HG03135 (cell line): ENCODE data around the gene SMURF1.

Experiments used
- ATAC-seq: cut with Tn5 transposase; IDR thresholded peaks from one replicate; pipeline ENCODE4 v1.9.1; 2021; ENCODE audit warnings: mild to moderate bottlenecking, moderate library complexity; ENCODE audit not compliant: unreplicated experiment

SMURF1 gene

DNA sequence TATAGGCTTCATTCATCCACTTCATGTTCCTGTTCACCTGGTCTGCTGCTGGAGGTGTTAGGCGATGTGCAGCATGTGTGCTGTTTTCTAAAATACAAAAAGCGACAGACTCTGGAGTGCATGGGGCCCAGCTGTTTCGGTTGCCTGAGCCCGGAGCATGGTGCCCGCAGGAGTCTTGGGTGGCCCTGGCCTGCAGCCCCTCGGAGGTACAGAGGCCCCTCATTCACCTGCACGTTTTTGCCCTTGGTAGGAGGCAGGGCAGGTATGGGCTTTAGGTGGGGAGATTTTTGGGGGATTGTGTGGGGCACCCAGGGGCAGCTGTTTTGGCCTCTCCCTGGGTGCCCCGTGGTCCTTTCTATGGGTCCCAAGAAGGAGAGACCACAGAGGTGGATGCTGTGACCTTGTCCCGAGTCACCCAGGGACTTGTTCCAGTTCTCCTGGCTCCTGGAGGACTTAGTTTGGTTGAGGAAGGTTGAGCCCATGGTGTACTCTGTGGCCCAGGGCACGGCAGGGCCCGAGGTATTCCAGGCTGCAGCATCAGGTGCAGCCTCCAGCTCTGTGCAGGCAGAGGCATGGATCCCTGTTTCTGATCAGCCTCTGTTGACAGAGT, 134.9 kb downstream of the SMURF1 start:
- ATAC-seq, result no peak

DNA sequence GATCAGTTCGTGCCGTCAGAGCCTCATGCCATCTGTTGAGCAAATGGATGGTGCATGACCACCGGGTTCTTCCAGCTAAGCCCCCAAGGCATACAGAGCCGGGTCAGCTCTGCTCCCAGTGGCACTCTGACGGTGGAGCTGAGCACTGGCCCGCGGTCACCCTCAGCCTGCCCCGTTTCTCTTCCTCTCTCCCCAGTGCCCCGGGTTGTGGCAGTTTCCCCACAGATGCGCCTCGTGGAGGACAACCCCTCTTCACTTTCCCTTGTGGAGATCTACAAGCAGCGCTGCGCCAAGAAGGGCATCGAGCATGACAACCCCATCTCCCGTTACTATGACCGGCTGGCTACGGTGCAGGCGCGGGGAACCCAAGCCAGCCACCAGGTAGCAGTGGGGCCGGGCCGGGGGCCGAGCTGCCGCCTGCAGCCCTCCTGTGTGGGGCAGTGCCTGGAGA, 135.7 kb downstream of the SMURF1 start:
- ATAC-seq, result no peak

DNA sequence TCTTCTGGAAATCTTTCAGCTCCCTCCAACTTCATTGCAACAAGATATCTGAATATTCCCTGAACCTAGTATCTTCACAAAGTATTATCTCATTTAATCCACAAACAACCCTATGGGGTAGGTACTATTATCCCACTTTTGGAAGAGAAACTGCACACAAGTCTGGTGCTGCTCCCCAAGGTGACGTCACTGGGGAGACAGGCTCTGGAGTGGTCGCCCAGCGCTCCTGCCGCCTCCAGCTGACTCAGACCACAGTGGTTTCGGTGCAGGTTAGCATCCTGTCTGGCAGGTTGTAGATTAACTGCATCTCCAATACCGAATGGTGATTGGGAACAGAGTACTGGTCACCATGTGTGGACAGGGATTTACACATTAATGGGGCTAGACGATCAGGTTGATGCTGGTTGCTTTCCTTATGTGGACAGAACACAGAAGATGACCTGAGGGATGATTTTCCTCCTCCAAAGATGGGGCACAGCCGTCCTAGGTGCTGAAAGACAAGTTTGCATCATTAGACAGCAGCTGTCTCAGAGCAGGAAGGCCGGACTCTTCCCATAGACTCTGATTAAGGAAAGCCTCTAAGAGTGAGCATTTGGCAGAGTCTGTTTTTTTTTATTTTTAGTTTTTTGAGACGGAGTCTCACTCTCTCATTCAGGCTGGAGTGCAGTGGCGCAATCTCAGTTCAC, 137.0 kb downstream of the SMURF1 start:
- no peak for ATAC-seq

DNA sequence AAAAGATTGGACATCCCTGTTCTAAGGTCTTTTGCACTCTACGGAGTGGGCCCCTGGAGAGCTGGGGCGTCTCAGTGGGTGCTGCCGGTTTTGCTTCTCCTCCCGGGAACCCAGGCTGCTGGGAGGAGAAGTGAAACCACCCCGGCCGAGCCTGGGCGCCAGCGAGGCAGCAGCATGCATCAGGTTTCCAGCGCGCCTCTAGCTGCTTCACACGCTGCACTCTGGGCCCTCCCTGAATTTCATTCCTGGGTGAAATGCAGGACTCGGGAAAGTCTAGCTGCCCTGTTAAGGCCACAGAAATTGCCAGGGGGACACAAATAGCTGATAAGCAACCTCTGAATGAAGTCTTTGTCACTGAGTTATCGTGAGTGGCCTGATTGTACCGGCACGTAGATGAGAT, 138.1 kb downstream of the SMURF1 start:
- ATAC-seq, result no peak

DNA sequence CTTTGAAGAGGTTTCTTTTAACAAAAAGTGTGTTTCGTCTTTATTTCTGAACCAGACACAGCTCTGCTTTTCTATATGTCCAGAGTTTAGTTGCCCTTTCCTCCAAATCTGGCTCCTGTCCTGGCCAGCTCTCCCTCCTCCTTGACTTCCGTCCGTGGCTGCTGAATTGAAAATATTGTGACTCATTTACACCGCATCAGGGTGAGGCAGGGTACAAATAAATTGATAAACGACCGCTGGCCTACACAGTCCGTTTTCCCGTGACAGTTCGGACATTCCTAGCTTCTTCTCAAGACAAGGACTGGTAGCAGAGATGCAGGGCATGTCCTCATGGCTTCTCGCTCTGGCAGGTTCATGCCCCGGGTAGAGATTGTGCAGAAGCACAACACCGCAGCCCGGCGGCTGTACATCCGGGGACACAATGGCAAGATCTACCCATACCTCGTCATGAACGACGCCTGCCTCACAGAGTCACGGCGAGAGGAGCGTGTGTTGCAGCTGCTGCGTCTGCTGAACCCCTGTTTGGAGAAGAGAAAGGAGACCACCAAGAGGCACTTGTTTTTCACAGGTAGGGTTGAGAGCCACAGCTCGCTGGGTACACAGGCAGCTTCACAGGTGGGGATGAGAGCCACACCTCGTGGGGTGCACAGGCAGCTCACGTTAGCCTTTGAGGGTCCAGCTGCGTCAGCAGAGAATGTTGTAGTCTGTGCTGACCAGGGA, 139.0 kb downstream of the SMURF1 start:
- ATAC-seq, result no peak

DNA sequence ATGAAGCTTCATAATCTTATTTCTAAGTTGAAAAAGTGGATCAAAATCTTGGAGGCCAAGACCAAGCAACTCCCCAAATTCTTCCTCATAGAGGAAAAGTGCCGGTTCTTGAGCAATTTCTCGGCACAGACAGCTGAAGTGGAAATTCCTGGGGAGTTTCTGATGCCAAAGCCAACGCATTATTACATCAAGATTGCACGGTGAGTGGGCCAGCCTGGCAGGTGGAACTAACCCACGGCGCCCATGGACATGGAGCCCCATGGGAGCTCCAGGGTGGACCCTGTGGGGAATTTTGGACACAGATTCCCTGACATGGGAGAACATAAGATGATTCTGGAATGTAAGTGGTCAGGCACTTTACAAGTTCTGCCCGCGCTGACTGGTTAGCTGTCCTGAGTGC, 139.7 kb downstream of the SMURF1 start:
- no peak for ATAC-seq

DNA sequence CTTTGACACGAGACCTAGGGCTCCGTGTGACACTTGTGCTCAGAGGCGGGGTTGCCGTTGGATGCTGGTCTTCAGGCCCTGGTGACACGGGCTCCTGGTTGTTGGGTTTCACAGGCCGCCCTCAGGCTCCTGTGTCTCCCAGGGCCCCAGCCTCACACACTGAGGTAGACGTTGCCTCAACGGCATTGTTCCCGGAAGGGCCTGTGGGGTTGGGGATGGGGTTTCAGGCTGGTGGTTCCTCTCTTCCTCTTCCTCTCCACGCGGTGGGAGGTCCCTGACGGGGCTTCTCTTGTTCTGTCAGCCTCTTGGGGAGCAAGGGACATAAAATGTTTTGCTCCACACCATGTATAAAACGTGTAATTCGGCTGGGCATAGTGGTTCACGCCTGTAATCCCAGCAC, 140.5 kb downstream of the SMURF1 start:
- no peak for ATAC-seq

DNA sequence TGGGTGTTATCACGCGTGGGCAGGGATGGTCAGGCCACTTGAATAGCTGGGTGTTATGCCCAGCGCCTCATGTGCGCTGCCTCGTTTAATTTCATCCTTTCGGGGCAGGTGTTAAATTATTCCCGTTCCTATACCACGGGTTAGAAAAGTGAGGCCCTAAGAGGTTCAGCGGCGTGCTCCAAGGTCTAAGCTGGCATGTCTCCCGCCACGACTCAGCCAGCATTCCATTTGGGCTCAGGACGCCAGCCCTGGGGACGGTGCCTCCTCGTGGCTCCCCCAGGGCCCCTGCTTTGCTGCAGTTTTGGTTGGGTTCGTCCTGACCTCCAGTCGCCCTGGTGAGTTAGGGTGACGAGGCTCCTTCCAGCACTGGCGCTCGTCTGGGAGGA, 141.1 kb downstream of the SMURF1 start:
- ATAC-seq, result no peak

DNA sequence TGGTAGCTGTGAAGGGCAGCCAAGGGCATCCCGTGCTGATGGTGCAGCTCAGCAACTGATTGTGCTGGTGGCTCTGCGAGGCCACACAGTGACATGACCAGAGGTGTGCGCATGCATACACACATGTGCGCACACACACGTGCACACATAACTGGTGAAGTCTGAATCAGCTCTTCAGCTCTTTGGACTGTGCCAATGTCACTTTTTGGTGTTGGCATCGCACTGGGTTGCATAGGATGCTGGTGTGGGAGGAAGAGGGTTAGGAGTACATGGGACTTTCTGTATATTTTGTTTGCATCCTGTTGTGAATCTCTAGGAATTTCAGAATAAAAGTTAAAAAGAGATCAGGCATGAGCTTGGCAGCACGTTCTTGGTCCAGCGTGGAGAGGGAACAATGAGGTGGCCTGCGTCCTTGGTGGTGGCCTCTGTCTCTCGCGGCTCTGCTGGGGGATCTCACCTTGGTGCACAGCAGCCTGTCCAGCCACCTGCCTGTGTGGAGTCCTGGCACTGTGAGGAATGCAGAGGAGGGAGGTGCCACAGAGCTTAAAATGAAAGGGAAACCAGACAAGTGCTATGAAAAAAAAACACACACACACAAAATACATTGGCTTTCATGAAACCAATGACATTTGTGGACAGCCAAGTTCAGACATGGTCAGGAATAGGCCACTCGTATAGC, 141.6 kb downstream of the SMURF1 start:
- no peak for ATAC-seq

DNA sequence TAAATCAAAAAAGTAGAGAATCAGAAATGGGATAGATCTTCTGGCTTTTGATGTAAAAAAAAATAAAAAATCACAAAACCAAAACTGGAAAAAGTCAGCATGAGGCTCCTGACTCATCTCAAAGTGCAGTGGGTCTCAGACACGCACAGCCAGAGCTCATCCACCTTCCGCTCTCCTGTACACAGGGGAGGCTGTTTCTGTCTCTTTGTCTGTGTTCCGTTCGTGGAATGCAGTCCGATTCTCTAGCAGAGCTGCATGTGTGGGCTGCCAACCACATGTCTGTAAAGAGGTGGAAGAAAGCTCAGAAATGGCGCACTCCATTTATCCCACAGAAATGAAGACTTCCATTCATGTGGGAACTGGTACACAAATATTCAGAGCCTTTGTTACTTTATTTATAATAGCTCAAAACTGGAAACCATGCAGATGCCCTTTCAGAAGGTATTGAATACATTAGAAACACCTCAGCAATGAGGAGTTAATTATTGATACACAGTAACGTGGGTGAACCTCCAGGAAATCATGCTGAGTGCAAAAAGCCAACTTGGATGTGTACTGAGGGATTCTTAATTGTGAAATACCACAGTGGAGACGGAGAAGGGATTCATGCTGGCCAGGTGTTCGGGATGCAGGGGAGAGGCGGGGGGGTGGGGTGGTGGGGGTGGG, 142.3 kb downstream of the SMURF1 start:
- no peak for ATAC-seq

DNA sequence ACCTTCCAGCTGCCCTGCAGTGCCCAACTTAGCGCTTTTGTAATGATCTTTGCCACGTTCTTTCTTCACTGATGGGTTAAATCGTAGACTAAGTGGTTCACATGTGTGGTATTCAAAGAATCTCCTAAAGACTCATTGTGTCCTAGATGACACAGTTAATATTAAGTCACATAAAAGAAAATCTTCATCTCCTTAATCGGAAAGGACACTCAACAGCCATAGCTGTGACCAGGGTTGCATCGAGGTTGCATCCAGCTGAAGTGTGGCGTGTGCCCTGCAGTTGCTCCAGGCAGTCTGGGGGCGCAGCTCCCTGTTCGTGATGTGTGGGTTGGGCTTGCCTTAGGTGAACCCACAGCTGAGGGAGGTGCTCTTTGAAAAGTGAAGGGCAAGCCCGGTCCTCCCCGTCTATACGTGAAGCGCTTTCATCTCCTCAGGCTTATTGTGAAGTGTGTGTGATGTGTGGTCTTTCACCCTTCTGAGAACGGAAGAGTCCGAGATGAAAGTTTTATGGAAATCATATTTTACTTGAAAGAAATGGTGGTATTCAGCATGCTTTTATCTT, 142.9 kb downstream of the SMURF1 start:
- no peak for ATAC-seq

DNA sequence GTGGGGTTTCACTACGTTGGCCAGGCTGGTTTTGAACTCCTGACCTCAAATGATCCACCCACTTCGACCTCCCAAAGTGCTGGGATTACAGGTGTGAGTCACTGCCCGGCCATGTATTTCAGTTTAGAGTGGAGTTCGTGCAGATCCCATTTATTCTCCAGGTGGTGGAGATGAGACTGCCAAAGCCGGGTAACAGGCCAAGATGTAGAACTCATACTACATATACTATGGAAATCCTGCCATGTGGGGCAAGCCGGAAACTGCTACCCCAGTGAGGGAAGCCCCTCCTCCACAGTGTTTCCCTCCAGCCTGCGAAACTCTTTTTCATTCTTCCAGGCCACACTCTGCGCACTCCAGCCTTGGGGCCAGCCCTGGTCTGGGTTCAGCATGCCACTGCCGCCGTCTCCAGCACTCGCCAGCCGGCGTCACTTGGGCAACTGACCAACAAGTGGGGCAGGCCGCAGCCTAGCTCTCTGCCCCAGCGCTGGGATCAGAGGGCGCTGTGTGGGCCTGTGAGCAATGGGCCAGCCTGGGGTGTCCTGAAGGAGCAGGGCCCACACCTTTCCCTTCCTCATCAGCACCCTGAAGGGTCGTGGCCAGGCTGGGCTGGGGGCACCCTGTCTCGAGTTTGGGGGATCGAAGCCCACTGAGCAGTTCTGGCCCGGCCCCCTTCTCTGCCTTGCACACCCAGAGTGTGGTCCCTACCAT, 143.6 kb downstream of the SMURF1 start:
- no peak for ATAC-seq

DNA sequence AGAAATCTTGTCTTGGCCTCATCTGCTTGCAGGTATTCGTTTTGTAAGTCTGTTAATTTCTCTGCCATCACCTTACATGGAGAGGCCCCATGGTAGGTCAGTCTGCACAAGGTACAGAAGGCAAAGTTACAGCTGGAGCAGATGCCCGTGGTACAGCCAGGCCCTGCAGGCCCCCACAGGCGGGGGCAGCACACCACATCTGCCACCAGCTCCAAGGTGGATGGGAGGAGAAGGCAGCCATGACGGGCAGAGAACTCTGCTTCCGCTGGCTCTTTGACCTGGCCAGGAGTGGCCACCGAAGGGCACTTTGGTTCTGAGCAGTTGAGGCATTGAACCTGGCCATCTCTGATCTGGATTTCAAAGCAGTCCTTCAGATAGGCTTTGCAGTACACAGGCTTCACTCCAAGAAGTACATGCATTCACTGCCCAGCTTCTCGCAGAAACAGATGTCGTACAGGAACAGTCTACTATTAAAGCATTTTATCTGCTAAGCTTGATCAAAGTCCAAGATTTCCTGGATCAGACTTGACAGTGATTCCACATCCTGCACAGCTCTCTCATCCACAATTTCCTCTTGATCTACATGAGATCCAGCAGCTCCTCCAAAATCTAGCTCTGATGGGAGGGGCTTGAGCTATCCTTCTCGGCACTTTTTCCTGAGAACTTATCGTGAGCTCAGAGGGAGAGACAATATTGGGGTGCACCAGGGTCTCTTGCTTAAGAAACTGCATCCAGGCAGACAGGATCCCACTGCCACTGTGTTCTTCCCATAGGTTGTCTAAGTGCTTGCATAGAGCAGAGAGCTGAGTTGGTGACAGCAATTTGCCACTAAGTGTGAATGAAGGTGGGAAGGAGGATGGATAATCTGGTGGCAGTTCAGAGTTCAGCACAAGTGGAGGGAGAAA, 144.8 kb downstream of the SMURF1 start:
- ATAC-seq, result no peak

DNA sequence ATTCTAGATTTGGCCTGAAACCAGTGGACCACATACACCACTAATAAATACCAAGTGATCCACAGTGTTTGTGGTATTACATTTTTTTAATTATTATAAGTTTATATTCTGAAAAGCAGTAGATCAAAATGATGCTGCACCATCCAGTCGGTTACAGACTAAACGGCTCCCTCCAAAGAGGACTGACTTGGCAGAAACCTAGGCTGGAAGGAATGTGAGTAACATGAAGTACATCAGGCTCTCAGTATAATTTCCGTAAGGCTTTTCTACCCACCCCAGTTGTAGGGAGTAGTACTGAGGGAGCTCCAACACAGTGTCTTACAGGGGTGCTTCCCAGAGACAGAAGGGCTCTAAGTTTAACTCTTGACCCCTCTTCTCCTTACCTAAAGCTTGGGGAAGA, 146.1 kb downstream of the SMURF1 start:
- no peak for ATAC-seq

DNA sequence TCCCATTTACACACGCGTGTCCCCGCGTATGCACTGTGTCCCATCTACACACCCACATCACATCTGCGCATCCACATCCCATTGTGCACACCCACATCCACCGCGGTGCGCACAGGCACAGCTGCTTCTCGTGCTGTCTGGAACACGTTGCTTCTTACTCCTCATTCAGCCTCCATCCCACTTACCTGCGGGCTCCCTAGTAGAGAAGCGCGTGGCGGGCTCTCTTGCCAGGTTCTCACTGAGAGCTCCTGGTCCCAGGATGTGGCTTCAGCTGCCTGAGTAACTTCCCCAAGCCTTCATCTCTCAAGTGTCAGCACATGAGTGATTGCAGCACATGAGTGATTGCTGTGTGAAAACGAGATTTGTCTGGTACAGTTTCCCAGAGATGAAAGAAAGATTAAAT, 147.8 kb downstream of the SMURF1 start:
- no peak for ATAC-seq

DNA sequence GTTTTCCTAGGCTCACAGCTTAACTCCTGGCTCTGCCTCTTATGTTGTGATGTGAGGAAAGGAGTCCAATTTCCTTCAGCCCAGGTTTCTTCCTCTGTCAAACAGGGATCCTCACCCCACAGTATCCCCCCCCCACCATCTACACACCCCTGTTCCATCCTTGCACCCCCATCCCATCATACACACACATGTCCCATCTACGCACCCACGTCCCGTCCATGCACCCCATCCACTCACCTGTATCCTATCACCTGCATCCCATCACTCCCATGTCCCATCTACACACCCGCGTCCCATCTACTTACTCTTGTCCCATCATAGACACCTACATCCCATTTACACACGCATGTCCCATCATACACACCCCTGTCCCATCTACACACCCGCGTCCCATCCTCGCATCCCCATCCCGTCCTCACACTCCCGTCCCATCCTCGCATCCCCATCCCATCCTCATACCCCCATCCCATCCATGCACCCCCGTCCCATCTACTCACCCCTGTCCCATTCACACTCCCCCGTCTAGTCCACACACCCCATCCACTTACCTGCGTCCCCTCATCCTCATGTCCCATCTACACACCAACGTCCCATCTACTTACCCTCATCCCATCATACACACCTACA, 148.3 kb downstream of the SMURF1 start:
- ATAC-seq, result no peak

DNA sequence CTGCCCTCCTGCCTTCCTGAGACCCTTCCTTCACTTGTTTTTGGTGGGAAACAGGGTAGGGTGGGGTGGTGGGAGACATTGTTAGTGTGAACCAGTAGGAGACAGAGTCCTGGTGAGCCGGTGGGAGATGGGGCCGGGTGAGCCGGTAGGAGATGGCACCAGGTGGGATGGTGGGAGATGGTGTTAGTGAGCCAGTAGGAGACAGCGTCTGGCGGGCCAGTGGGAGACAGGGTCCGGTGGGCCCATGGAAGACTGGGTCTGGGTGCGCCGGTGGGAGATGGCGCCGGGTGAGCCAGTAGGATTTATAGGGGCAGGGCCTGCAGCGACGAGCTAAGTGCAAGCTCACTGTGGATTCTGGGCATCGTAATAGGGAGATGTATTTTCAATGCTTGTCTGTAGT, 148.8 kb downstream of the SMURF1 start:
- no peak for ATAC-seq

DNA sequence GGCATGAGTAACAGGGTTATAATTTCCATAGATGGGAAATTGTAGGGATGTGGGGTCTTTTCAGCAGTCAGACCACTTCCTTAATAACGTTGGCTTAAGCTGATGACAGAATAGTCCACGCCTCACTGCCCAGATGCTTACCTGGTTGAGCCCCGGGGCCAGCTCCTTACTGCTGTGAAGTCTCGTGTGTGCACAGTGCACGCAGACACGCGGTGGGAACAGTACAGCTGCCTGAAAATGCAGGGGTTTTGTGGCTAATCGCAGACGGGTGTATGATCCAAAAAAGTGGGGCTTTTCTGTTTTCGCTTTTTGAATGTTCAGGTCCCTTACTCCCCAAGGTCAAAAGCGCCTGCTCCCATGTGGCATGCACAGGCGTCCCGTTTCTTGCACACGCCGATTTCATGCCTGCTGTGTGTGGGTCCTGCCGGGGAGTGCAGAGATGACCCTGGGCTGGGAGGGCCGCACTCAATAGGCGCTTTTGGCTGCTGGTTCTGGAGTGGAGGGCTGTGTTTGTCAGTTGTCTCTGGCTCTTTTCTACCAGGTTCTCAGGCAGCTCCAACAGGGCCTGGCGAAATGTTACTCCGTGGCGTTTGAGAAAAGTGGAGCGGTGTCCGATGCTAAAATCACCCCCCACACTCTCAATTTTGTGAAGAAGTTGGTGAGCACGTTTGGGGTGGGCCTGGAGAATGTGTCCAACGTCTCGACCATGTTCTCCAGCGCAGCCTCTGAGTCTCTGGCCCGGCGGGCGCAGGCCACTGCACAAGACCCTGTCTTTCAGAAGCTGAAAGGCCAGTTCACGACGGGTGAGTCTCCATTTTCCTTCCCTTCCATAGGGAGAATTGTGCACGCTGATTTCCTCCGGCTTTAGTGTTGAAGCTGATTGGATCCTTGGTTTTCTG, 149.6 kb downstream of the SMURF1 start:
- ATAC-seq, result no peak
